IPS-20b (cell line): ENCODE data around the gene DLG2.

Experiments
- H3K27ac ChIP-seq: one replicate; pipeline ENCODE4 v1.5.1; 2013; ENCODE audit warnings: low read length
- H3K27me3 ChIP-seq: 2 replicates; pipeline ENCODE4 v1.6.1; 2013; ENCODE audit warnings: mild to moderate bottlenecking, low read length, inconsistent platforms; ENCODE audit not compliant: insufficient read depth
- H3K36me3 ChIP-seq: 2 replicates; pipeline ENCODE4 v1.6.1; 2013; ENCODE audit warnings: low read depth, mild to moderate bottlenecking, inconsistent platforms, low read length, moderate library complexity; ENCODE audit not compliant: insufficient read depth
- H3K4me1 ChIP-seq: 2 replicates; pipeline ENCODE4 v1.6.1; 2013; ENCODE audit warnings: mild to moderate bottlenecking, control low read depth, inconsistent platforms, low read length, moderate library complexity; ENCODE audit not compliant: insufficient read depth
- H3K4me3 ChIP-seq: 2 replicates; pipeline ENCODE4 v1.5.1; 2013; ENCODE audit warnings: mild to moderate bottlenecking, low read length, inconsistent platforms
- H3K9ac ChIP-seq: 2 replicates; pipeline ENCODE4 v1.6.1; 2013; ENCODE audit warnings: low read depth, mild to moderate bottlenecking, inconsistent platforms, low read length, moderate library complexity
- H3K9me3 ChIP-seq: 2 replicates; pipeline ENCODE4 v1.6.1; 2013; ENCODE audit warnings: mild to moderate bottlenecking, low read depth, low read length, inconsistent platforms; ENCODE audit not compliant: insufficient read depth

The DLG2 gene

DNA sequence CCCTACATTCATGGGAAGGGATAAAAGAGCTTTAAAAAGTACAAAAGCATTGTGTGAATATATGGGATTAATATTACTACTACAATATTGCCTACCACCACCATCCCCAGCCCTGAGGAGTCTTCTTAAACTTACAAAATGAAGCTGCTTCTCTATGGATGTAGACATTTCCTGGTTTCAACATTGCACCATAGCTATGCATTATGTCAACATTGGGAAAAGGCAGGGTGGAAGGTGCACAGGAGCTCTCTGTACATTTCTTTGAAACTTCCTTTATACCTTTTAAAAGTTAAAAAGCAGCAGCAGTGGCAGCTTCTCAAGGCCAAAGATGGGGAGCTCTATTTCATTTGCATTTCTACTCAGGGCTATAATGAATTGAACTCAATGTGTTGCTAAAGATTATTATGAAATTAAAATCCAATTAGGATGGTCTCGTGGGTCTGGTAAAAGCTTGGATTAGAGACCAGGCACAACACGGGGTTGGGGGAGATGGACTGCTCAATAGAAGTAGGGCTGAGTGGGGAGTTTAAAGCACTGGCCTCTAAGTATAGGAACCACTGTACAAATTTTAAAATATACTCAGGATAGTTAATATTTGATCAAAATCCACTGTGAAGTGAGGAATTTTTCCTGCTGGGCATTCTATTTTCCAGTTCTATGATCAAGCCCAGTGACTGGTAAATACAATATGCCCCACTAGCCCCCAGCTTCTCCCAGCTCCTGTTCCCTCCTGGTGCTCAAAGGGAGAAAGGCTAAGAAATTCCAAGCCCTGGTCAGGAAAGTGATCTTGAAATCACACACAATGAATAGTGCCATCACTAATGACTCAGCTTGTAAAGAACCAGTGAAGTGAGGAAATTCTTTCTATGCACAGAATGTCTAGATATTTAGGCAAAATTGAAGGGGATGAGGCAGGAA lies 1978.3 kb downstream of the DLG2 start:
- Histone ChIP-seq H3K9ac (no peak overlapping the region), H3K4me1 (peaks cover 12% of the 10 kb centered on the region), H3K36me3 (no peaks in the 10 kb centered on the region), H3K4me3 (no peak overlapping the region), H3K9me3 (no peaks in the 10 kb centered on the region), H3K27me3 (no peaks in the 10 kb centered on the region), H3K27ac (no peak overlapping the region)

DNA sequence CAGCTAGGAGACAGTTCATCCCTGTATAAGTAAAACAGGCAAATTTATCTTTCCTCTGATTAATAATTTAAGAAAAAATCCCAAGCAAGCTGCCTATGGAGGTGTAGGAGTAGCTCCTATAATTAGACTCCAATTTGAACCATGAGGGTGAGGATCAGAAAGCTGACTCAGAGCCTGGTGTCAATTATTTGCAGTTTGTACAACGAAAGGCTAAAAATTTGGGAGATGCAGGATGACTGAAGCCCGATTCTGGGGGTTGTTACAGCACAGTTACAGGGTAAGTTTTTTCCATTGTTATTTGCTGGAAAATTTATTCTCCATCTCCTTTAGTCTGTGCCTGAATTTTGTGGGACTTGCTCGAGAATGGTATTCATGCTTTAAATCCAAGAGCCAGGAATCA lies 1981.6 kb downstream of the DLG2 start:
- Histone ChIP-seq H3K27me3 (no peaks in the 10 kb centered on the region), H3K27ac (no peak overlapping the region), H3K9me3 (no peaks in the 10 kb centered on the region), H3K4me1 (peaks cover 12% of the 10 kb centered on the region), H3K36me3 (no peaks in the 10 kb centered on the region), H3K4me3 (no peak overlapping the region), H3K9ac (no peak overlapping the region)

DNA sequence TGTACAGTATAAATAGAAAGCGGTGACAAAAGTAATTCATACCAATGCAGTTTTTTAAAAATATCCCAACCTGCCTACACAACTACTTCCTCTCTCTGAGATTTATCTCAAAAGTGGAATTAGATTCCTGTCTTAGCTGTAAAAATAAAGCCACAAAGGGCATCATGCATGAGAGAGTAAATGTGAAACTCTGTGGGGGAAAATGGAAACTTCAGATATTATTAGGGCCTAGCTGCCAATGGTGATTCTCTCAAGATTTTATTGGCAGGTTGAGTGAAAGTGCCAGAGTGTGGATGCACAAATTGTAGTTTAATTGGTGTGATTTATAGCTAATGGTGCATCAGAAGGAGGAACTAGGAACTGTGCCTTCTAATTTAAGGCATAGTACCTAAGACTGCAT lies 1984.0 kb downstream of the DLG2 start:
- no peak overlapping the region for H3K9ac ChIP-seq
- H3K27me3 ChIP-seq, result no peaks in the 10 kb centered on the region
- no peak overlapping the region for H3K4me3 ChIP-seq
- no peak overlapping the region for H3K27ac ChIP-seq
- no peaks in the 10 kb centered on the region for H3K4me1 ChIP-seq
- H3K9me3 ChIP-seq, result no peaks in the 10 kb centered on the region
- H3K36me3 ChIP-seq, result no peaks in the 10 kb centered on the region

DNA sequence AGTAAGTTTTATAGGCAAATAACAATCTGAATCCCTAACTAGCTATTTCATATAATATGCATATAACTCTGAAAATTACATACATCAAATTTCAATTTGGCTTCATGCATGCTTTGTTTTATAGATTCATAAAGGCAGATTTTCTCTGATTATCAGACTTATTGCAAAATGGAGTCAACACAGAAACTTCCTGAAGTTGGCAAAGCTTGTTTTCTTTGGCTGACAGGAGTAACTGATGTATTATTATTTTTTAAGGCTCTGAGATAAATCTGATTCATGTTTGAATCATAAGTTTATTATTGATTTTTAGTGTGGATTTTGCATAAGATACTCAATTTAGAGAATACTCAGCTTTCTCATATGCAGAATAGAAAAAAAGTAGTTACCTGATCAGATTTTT lies 1984.6 kb downstream of the DLG2 start:
- H3K4me1 ChIP-seq, result no peaks in the 10 kb centered on the region
- H3K27me3 ChIP-seq, result no peaks in the 10 kb centered on the region
- H3K27ac ChIP-seq, result no peak overlapping the region
- no peak overlapping the region for H3K9ac ChIP-seq
- H3K4me3 ChIP-seq, result no peak overlapping the region
- no peaks in the 10 kb centered on the region for H3K9me3 ChIP-seq
- H3K36me3 ChIP-seq, result no peaks in the 10 kb centered on the region

DNA sequence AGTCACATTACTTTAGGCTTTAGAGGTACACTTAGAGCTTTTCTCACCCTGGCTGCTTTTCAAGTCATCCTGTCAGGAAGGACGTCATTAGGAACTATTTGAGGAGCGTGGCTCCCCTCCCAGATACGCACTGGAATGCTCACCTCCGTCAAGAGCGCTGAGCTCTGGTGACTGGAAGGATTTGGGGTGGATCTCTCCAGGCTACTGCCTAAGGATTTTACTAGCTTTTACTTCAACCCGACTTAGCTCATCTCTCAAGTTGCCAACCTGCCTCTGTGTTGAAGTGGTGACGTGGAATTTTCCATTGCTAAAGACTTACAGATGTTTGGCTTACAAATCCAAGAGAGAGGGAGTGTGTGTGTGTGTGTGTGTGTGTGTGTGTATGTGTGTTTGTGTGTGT lies 1985.6 kb downstream of the DLG2 start:
- Histone ChIP-seq H3K36me3 (no peaks in the 10 kb centered on the region), H3K4me1 (no peaks in the 10 kb centered on the region), H3K4me3 (no peak overlapping the region), H3K9me3 (no peaks in the 10 kb centered on the region), H3K9ac (no peak overlapping the region), H3K27me3 (no peaks in the 10 kb centered on the region), H3K27ac (no peak overlapping the region)

DNA sequence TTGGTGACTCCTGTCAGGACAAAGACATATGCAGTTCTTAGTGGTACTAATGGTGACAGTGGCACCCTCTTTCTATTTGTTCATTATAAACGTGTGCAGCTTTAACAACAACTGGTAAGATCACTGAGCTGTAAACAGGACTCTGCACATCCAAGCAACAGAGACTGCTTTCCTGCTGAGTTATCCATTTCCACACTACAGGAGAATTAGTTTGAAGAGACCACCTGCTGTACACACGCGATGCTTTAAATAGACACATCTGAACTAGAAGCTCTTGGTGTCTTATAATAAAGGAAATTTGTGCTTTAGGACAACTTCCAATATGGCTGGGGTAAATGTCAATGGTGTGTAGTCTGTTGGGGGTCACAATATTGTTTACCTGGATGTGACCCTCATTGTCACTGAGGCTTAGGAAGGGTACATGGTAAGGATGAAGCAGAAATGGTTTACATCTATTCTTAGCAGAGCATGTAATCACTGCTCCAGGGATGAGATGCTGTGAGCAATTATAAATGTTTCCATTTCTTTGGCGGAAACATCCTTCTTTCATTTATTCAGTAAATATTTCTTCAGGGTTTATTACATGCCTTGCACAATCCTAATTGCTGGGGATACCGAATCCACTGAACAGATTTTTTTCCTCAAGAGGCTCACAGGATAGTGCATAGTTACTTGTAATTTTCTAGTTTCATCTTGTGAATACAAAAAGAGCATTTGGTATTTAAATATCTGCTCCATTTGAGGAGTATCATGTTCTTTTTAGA lies 1987.0 kb downstream of the DLG2 start:
- Histone ChIP-seq H3K9me3 (no peaks in the 10 kb centered on the region), H3K4me1 (no peaks in the 10 kb centered on the region), H3K4me3 (no peak overlapping the region), H3K27ac (no peak overlapping the region), H3K36me3 (no peaks in the 10 kb centered on the region), H3K9ac (no peak overlapping the region), H3K27me3 (no peaks in the 10 kb centered on the region)

DNA sequence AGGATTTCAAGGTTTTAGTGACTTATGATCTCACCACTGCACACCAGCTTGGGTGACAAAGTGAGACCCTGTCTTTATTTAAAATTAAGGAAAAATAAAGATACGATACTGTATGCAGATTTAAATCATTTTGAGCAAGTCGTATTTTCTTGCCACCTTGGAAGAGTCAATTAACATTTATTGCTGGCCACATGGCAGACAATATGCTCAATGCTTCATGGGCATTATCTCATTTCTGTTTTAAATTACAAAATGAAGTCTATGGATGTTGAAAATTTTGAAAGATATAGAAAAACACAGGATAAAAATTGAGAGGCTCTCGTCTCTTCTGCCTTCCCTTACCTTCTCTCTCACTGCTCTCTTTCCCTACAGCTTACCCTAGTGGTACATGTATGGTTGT lies 1992.0 kb downstream of the DLG2 start:
- no peak overlapping the region for H3K9ac ChIP-seq
- no peak overlapping the region for H3K4me3 ChIP-seq
- no peaks in the 10 kb centered on the region for H3K27me3 ChIP-seq
- H3K9me3 ChIP-seq, result no peaks in the 10 kb centered on the region
- no peaks in the 10 kb centered on the region for H3K4me1 ChIP-seq
- no peak overlapping the region for H3K27ac ChIP-seq
- H3K36me3 ChIP-seq, result no peaks in the 10 kb centered on the region

DNA sequence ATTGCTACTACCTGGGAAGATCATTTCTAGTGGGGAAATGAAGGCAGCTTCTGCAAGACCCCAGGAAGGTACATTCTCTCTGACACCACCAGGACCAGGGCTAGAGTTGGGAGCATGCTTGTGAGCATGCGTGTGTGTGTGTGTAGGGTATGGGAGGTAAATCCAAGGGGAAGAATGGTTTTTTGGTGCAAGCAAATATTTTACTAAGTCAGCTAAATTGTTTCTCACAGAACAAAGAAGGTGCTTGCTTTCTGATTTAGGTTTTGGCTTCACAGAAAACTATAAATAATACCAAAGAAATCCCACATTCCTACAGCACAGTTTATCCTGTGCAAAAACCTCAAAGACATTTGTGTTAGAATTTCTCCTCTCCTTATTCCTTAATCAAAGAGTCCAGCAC lies 1996.9 kb downstream of the DLG2 start:
- no peaks in the 10 kb centered on the region for H3K4me1 ChIP-seq
- H3K27me3 ChIP-seq, result no peaks in the 10 kb centered on the region
- H3K9ac ChIP-seq, result no peak overlapping the region
- H3K36me3 ChIP-seq, result no peaks in the 10 kb centered on the region
- H3K9me3 ChIP-seq, result no peaks in the 10 kb centered on the region
- no peak overlapping the region for H3K27ac ChIP-seq
- H3K4me3 ChIP-seq, result no peak overlapping the region

DNA sequence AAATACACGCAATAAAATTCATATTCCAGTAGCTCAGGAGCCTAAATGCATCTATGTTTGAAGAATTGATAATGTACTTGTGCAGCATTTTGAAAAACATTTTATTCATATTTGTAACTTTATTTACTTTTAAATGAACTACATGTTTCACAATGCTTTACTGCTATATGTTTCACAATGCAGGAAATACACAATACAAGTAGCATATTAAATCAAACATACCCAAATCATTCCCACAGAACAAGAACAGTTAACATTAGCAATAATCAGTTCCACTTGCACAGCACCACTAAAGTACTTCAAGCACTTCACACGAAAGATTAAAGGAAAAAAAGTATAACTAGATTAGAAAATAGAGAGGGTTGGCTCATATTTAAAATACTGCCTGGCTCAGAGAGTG lies 1997.4 kb downstream of the DLG2 start:
- Histone ChIP-seq H3K9ac (no peak overlapping the region), H3K4me1 (no peaks in the 10 kb centered on the region), H3K27ac (no peak overlapping the region), H3K4me3 (no peak overlapping the region), H3K27me3 (no peaks in the 10 kb centered on the region), H3K9me3 (no peaks in the 10 kb centered on the region), H3K36me3 (no peaks in the 10 kb centered on the region)

DNA sequence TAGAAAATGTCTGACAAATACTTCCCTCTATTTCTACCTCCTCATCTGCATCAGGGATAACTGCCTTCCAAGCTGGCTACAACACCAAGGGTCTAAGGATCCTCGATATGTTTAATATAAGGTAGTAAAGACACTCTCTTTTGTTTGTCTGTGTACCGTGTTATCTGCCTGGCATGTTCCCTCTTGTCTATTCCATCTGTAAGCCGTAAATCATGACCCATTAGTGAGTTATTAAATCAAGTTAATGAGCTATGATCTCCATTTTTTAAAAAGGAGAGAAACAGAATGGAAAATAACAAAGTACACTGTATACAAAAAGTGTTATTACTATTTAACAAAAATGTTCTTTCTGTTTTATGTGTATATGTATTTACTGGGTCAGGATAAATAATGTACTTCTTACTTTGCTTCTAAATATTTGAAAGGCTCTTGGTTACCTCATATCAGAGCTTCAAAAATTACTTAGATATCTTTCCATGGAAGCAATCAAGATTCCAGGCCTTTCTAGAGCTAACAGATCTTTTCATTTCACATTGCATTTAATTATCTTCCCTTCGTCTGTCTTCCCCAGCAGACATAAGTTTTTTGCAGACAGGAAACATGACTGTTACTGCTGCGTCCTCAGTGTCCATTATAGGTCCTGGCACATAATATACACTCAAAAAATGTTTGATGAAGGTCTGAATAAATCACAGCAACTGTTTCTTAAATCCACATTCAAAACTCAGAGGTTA lies 1998.4 kb downstream of the DLG2 start:
- Histone ChIP-seq H3K9me3 (no peaks in the 10 kb centered on the region), H3K4me1 (no peaks in the 10 kb centered on the region), H3K9ac (no peak overlapping the region), H3K27me3 (no peaks in the 10 kb centered on the region), H3K27ac (no peak overlapping the region), H3K4me3 (no peak overlapping the region), H3K36me3 (no peaks in the 10 kb centered on the region)

DNA sequence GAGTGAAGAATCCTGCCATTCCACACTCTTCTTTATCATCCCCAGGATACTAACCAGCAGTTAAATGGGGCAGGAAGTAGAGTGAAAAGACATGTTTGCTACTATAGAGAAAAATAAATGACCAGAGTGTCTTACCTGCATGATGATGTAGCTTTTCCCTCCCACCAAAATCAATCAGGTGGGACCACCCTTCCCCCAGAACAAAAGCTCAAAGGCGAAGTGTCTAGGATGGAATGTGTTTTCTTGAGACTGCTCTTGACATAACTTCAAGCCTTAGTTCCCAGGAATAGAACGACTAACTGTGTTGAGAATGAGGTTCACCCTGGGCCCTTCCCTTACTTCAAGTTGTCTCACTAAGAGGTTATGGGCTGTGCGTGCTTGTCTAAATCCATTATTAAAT lies 2001.8 kb downstream of the DLG2 start:
- Histone ChIP-seq H3K9me3 (no peaks in the 10 kb centered on the region), H3K9ac (no peak overlapping the region), H3K4me1 (no peaks in the 10 kb centered on the region), H3K27ac (no peak overlapping the region), H3K27me3 (no peaks in the 10 kb centered on the region), H3K36me3 (no peaks in the 10 kb centered on the region), H3K4me3 (no peak overlapping the region)
